Central memory CD8-positive, alpha-beta T cell (primary cell): ENCODE results near the gene RBBP5.

Source experiments
- ATAC-seq: fragments of 150-1000 bp; cut with Tn5 transposase; replicated peaks from 2 replicates; pipeline ENCODE4 v1.10.0; 2022; ENCODE audit warnings: mild to moderate bottlenecking, moderate FRiP score, moderate number of reproducible peaks; ENCODE audit not compliant: poor library complexity, severe bottlenecking; ENCODE audit errors: extremely low read depth
- DNase-seq, 2 donors: peaks; one replicate each; pipeline ENCODE4 v3.0.0; 2021; ENCODE audit warnings: low spot score in 2 of 2
- H3K27ac Mint-ChIP-seq: one replicate; pipeline ENCODE4 v1.8.0; 2022; ENCODE audit warnings: low read depth, mild to moderate bottlenecking, moderate library complexity, mixed read lengths
- H3K27me3 Mint-ChIP-seq: one replicate; pipeline ENCODE4 v1.8.0; 2022; ENCODE audit warnings: mixed read lengths
- H3K36me3 Mint-ChIP-seq: one replicate; pipeline ENCODE4 v1.8.0; 2022; ENCODE audit warnings: mild to moderate bottlenecking, moderate library complexity, mixed read lengths; ENCODE audit not compliant: insufficient read depth
- H3K4me1 Mint-ChIP-seq: one replicate; pipeline ENCODE4 v1.8.0; 2022; ENCODE audit warnings: mixed read lengths
- H3K4me3 Mint-ChIP-seq: one replicate; pipeline ENCODE4 v1.8.0; 2022; ENCODE audit warnings: mild to moderate bottlenecking, moderate library complexity, mixed read lengths
- H3K9me3 Mint-ChIP-seq: one replicate; pipeline ENCODE4 v1.8.0; 2022; ENCODE audit warnings: mixed read lengths

RBBP5 gene

GRCh38 chr1:205068457-205069040, 53.2 kb downstream of the RBBP5 start:
- Mint-ChIP-seq H3K27me3 (peaks cover 11% of the 10 kb centered on the region), H3K27ac (no peak overlapping the region), H3K36me3 (no peaks in the 10 kb centered on the region), H3K9me3 (no peaks in the 10 kb centered on the region), H3K4me3 (no peak overlapping the region), H3K4me1 (no peaks in the 10 kb centered on the region)
- ATAC-seq (no peak), DNase-seq (no peak)

GRCh38 chr1:205068001-205068400, 53.8 kb downstream of the RBBP5 start:
- Mint-ChIP-seq H3K36me3 (no peaks in the 10 kb centered on the region), H3K9me3 (no peaks in the 10 kb centered on the region), H3K27me3 (peaks cover 11% of the 10 kb centered on the region), H3K4me3 (no peak overlapping the region), H3K27ac (no peak overlapping the region), H3K4me1 (no peaks in the 10 kb centered on the region)
- ATAC-seq, result no peak
- DNase-seq, result no peak

- Mint-ChIP-seq H3K9me3 (no peaks in the 10 kb centered on the region), H3K4me1 (no peaks in the 10 kb centered on the region), H3K27ac (no peak overlapping the region), H3K27me3 (peaks cover 11% of the 10 kb centered on the region), H3K36me3 (no peaks in the 10 kb centered on the region), H3K4me3 (no peak overlapping the region)
- ATAC-seq (no peak), DNase-seq (no peak)
These were observed 54.7 kb downstream of the RBBP5 start for GRCh38 chr1:205067031-205067430.

GRCh38 chr1:205066141-205066818, 55.5 kb downstream of the RBBP5 start:
- DNase-seq, result no peak
- H3K9me3 Mint-ChIP-seq, result no peaks in the 10 kb centered on the region
- H3K27me3 Mint-ChIP-seq, result peaks cover 11% of the 10 kb centered on the region
- no peak overlapping the region for H3K27ac Mint-ChIP-seq
- no peaks in the 10 kb centered on the region for H3K36me3 Mint-ChIP-seq
- H3K4me1 Mint-ChIP-seq, result peaks cover 6% of the 10 kb centered on the region
- H3K4me3 Mint-ChIP-seq, result no peak overlapping the region
- ATAC-seq, result no peak

GRCh38 chr1:205065666-205066065, 56.1 kb downstream of the RBBP5 start:
- Mint-ChIP-seq H3K27ac (no peak overlapping the region), H3K4me1 (peaks cover 6% of the 10 kb centered on the region), H3K9me3 (no peaks in the 10 kb centered on the region), H3K36me3 (peaks cover under 1% of the 10 kb centered on the region), H3K27me3 (peaks cover 11% of the 10 kb centered on the region), H3K4me3 (no peak overlapping the region)
- DNase-seq, result no peak
- ATAC-seq, result no peak

GRCh38 chr1:205064741-205065316, 56.9 kb downstream of the RBBP5 start:
- H3K27me3 Mint-ChIP-seq, result peaks cover 11% of the 10 kb centered on the region
- peaks cover 1% of the 10 kb centered on the region for H3K36me3 Mint-ChIP-seq
- no peaks in the 10 kb centered on the region for H3K9me3 Mint-ChIP-seq
- H3K4me1 Mint-ChIP-seq, result peaks cover 6% of the 10 kb centered on the region
- H3K4me3 Mint-ChIP-seq, result no peak overlapping the region
- no peak for ATAC-seq
- DNase-seq, result no peak
- no peak overlapping the region for H3K27ac Mint-ChIP-seq

GRCh38 chr1:205064301-205064700, 57.5 kb downstream of the RBBP5 start:
- Mint-ChIP-seq H3K36me3 (peaks cover 1% of the 10 kb centered on the region), H3K4me1 (peaks cover 6% of the 10 kb centered on the region), H3K27ac (no peak overlapping the region), H3K4me3 (no peak overlapping the region), H3K27me3 (peaks cover 11% of the 10 kb centered on the region), H3K9me3 (no peaks in the 10 kb centered on the region)
- DNase-seq (no peak), ATAC-seq (no peak)

- no peak for DNase-seq
- Mint-ChIP-seq H3K9me3 (no peaks in the 10 kb centered on the region), H3K36me3 (peaks cover 1% of the 10 kb centered on the region), H3K4me1 (peaks cover 6% of the 10 kb centered on the region), H3K27me3 (peaks cover 11% of the 10 kb centered on the region), H3K27ac (no peak overlapping the region), H3K4me3 (no peak overlapping the region)
- ATAC-seq, result no peak
These were observed 58.9 kb downstream of the RBBP5 start for GRCh38 chr1:205062895-205063294.

GRCh38 chr1:205062319-205062718, 59.5 kb downstream of the RBBP5 start:
- DNase-seq (no peak), ATAC-seq (no peak)
- H3K36me3 Mint-ChIP-seq, result peaks cover 1% of the 10 kb centered on the region
- H3K9me3 Mint-ChIP-seq, result no peaks in the 10 kb centered on the region
- no peak overlapping the region for H3K27ac Mint-ChIP-seq
- no peak overlapping the region for H3K4me3 Mint-ChIP-seq
- H3K27me3 Mint-ChIP-seq, result peaks cover 11% of the 10 kb centered on the region
- H3K4me1 Mint-ChIP-seq, result peaks cover 6% of the 10 kb centered on the region

GRCh38 chr1:205061665-205062069, 60.1 kb downstream of the RBBP5 start:
- peaks cover 11% of the 10 kb centered on the region for H3K27me3 Mint-ChIP-seq
- peaks cover 1% of the 10 kb centered on the region for H3K36me3 Mint-ChIP-seq
- no peak overlapping the region for H3K4me3 Mint-ChIP-seq
- DNase-seq (peak; percentile 52 to 53), ATAC-seq (no peak)
- no peak overlapping the region for H3K27ac Mint-ChIP-seq
- no peaks in the 10 kb centered on the region for H3K9me3 Mint-ChIP-seq
- H3K4me1 Mint-ChIP-seq, result peaks cover 6% of the 10 kb centered on the region

- H3K4me3 Mint-ChIP-seq, result no peak overlapping the region
- peaks cover 11% of the 10 kb centered on the region for H3K27me3 Mint-ChIP-seq
- H3K36me3 Mint-ChIP-seq, result peaks cover 1% of the 10 kb centered on the region
- peaks cover 6% of the 10 kb centered on the region for H3K4me1 Mint-ChIP-seq
- no peaks in the 10 kb centered on the region for H3K9me3 Mint-ChIP-seq
- ATAC-seq (no peak), DNase-seq (no peak)
- H3K27ac Mint-ChIP-seq, result no peak overlapping the region
These were observed 60.6 kb downstream of the RBBP5 start for GRCh38 chr1:205061227-205061626.

GRCh38 chr1:205060746-205061145, 61.0 kb downstream of the RBBP5 start:
- Mint-ChIP-seq H3K27ac (no peak overlapping the region), H3K4me1 (peaks cover 6% of the 10 kb centered on the region), H3K36me3 (peaks cover 1% of the 10 kb centered on the region), H3K4me3 (no peak overlapping the region), H3K27me3 (peaks cover 11% of the 10 kb centered on the region), H3K9me3 (no peaks in the 10 kb centered on the region)
- no peak for ATAC-seq
- DNase-seq, result no peak

GRCh38 chr1:205059660-205060059, 62.1 kb downstream of the RBBP5 start:
- H3K4me3 Mint-ChIP-seq, result no peak overlapping the region
- H3K4me1 Mint-ChIP-seq, result peaks cover 6% of the 10 kb centered on the region
- H3K27ac Mint-ChIP-seq, result no peak overlapping the region
- no peaks in the 10 kb centered on the region for H3K9me3 Mint-ChIP-seq
- ATAC-seq, result no peak
- peaks cover 1% of the 10 kb centered on the region for H3K36me3 Mint-ChIP-seq
- DNase-seq, result no peak
- peaks cover 13% of the 10 kb centered on the region for H3K27me3 Mint-ChIP-seq
